HEK293 (cell line): ENCODE measurements around the gene MEGF9.

Experiments used
- HOXA7 ChIP-seq: sonication (generic); formaldehyde crosslinking; IDR thresholded peaks from 2 replicates; pipeline ENCODE4 v1.8.1; 2022; ENCODE audit warnings: missing genetic modification reagents, borderline replicate concordance
- KLF8 ChIP-seq: fragments of 450-650 bp; formaldehyde crosslinking; IDR thresholded peaks from 2 replicates; pipeline ENCODE4 v1.5.1; 2016; ENCODE audit warnings: missing biosample characterization, missing genetic modification characterization
- MZF1 ChIP-seq: fragments of 450-650 bp; formaldehyde crosslinking; IDR thresholded peaks from 2 replicates; pipeline ENCODE4 v1.5.1; 2017; ENCODE audit warnings: missing biosample characterization, missing genetic modification characterization, borderline replicate concordance
- TCF7L2 ChIP-seq: IDR thresholded peaks from 2 replicates; pipeline ENCODE4 v1.6.1; 2011; ENCODE audit warnings: low read depth, mild to moderate bottlenecking, inconsistent platforms, low read length, moderate library complexity, borderline replicate concordance
- YY1 ChIP-seq: fragments of 450-650 bp; formaldehyde crosslinking; IDR thresholded peaks from 2 replicates; pipeline ENCODE4 v1.5.1; 2018; ENCODE audit warnings: missing biosample characterization, missing genetic modification characterization
- ZEB2 ChIP-seq: fragments of 450-650 bp; formaldehyde crosslinking; IDR thresholded peaks from 2 replicates; pipeline ENCODE4 v1.5.1; 2016; ENCODE audit warnings: missing biosample characterization, missing genetic modification characterization
- ZNF19 ChIP-seq: fragments of 450-650 bp; formaldehyde crosslinking; IDR thresholded peaks from 2 replicates; pipeline ENCODE4; 2016; ENCODE audit warnings: missing biosample characterization, missing genetic modification characterization, low read depth
- ZNF311 ChIP-seq: fragments of 450-650 bp; formaldehyde crosslinking; IDR thresholded peaks from 2 replicates; pipeline ENCODE4 v1.5.1; 2017; ENCODE audit warnings: missing biosample characterization, missing genetic modification characterization, borderline replicate concordance
- ZNF623 ChIP-seq: fragments of 450-650 bp; formaldehyde crosslinking; IDR thresholded peaks from 2 replicates; pipeline ENCODE4 v1.5.1; 2016; ENCODE audit warnings: missing biosample characterization, missing genetic modification characterization
- ZNF777 ChIP-seq: fragments of 450-650 bp; formaldehyde crosslinking; IDR thresholded peaks from 2 replicates; pipeline ENCODE4 v1.5.1; 2017; ENCODE audit warnings: missing biosample characterization, missing genetic modification characterization, borderline replicate concordance
- TF ChIP-seq, protein P1 (sequence below): fragments of 450-650 bp; formaldehyde crosslinking; IDR thresholded peaks from 2 replicates; pipeline ENCODE4 v1.5.1; 2016; ENCODE audit warnings: missing biosample characterization, missing genetic modification characterization
- TF ChIP-seq, protein P2 (sequence below): fragments of 450-650 bp; formaldehyde crosslinking; IDR thresholded peaks from 2 replicates; pipeline ENCODE4 v1.5.1; 2016; ENCODE audit warnings: missing biosample characterization, missing genetic modification characterization
- TF ChIP-seq, protein P3 (sequence below): fragments of 450-650 bp; formaldehyde crosslinking; IDR thresholded peaks from 2 replicates; pipeline ENCODE4 v1.5.1; 2016; ENCODE audit warnings: missing biosample characterization, missing genetic modification characterization
- TF ChIP-seq, protein P4 (sequence below): fragments of 450-650 bp; formaldehyde crosslinking; IDR thresholded peaks from 2 replicates; pipeline ENCODE4 v1.5.1; 2016; ENCODE audit warnings: missing biosample characterization, missing genetic modification characterization, borderline replicate concordance

DNA sequence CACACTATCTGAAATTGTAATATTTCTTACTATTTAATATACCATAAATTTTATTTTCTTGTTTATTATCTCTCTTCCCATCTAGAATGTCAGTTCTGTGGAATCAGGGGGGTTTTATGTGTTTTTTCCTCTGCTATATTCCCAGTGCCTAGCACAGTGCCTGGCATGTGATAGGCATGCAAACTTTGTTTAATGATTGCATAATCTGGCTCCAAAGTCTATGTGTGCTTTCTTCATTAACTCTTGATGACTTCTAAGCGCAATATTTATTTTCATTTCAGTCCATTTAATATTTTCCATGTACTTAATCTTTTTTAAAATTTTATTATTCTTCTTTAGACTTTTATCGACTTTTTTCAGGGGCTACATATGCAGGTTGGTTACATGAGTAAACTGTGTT, 73.9 kb downstream of the MEGF9 start:
- TF ChIP-seq YY1 (tag by site-specific recombination) (no peak), ZNF19 (tag by site-specific recombination) (no peak), KLF8 (tag by site-specific recombination) (no peak), ZNF623 (tag by site-specific recombination) (no peak), ZEB2 (tag by site-specific recombination) (no peak), MZF1 (no peak), HOXA7 (CRISPR knock-in tag) (no peak), ZNF777 (tag by site-specific recombination) (no peak), TCF7L2 (no peak), ZNF311 (tag by site-specific recombination) (no peak)
- TF ChIP-seq, protein P1, sequence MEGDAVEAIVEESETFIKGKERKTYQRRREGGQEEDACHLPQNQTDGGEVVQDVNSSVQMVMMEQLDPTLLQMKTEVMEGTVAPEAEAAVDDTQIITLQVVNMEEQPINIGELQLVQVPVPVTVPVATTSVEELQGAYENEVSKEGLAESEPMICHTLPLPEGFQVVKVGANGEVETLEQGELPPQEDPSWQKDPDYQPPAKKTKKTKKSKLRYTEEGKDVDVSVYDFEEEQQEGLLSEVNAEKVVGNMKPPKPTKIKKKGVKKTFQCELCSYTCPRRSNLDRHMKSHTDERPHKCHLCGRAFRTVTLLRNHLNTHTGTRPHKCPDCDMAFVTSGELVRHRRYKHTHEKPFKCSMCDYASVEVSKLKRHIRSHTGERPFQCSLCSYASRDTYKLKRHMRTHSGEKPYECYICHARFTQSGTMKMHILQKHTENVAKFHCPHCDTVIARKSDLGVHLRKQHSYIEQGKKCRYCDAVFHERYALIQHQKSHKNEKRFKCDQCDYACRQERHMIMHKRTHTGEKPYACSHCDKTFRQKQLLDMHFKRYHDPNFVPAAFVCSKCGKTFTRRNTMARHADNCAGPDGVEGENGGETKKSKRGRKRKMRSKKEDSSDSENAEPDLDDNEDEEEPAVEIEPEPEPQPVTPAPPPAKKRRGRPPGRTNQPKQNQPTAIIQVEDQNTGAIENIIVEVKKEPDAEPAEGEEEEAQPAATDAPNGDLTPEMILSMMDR (tag by site-specific recombination): no peak
- TF ChIP-seq, protein P2, sequence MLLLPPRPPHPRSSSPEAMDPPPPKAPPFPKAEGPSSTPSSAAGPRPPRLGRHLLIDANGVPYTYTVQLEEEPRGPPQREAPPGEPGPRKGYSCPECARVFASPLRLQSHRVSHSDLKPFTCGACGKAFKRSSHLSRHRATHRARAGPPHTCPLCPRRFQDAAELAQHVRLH: no peak
- TF ChIP-seq, protein P3, sequence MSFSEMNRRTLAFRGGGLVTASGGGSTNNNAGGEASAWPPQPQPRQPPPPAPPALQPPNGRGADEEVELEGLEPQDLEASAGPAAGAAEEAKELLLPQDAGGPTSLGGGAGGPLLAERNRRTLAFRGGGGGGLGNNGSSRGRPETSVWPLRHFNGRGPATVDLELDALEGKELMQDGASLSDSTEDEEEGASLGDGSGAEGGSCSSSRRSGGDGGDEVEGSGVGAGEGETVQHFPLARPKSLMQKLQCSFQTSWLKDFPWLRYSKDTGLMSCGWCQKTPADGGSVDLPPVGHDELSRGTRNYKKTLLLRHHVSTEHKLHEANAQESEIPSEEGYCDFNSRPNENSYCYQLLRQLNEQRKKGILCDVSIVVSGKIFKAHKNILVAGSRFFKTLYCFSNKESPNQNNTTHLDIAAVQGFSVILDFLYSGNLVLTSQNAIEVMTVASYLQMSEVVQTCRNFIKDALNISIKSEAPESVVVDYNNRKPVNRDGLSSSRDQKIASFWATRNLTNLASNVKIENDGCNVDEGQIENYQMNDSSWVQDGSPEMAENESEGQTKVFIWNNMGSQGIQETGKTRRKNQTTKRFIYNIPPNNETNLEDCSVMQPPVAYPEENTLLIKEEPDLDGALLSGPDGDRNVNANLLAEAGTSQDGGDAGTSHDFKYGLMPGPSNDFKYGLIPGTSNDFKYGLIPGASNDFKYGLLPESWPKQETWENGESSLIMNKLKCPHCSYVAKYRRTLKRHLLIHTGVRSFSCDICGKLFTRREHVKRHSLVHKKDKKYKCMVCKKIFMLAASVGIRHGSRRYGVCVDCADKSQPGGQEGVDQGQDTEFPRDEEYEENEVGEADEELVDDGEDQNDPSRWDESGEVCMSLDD (tag by site-specific recombination): no peak
- TF ChIP-seq, protein P4, sequence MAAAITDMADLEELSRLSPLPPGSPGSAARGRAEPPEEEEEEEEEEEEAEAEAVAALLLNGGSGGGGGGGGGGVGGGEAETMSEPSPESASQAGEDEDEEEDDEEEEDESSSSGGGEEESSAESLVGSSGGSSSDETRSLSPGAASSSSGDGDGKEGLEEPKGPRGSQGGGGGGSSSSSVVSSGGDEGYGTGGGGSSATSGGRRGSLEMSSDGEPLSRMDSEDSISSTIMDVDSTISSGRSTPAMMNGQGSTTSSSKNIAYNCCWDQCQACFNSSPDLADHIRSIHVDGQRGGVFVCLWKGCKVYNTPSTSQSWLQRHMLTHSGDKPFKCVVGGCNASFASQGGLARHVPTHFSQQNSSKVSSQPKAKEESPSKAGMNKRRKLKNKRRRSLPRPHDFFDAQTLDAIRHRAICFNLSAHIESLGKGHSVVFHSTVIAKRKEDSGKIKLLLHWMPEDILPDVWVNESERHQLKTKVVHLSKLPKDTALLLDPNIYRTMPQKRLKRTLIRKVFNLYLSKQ (tag by site-specific recombination): no peak
